Muscle layer of colon (tissue), 2 donors: Measurements from ENCODE around the gene SNTA1.

ENCODE experiments used
- H3K27ac ChIP-seq: one replicate; pipeline ENCODE4 v1.7.0; 2013; ENCODE audit warnings: low read depth, mild to moderate bottlenecking, low read length, moderate library complexity
- H3K27me3 ChIP-seq, 2 donors: one replicate each; pipeline ENCODE4 v1.7.0; 2013; ENCODE audit warnings: low read length in 2 of 2, mild to moderate bottlenecking in 2 of 2; ENCODE audit not compliant: insufficient read depth in 2 of 2, control insufficient read depth in 1 of 2
- H3K36me3 ChIP-seq: one replicate; pipeline ENCODE4 v1.7.0; 2013; ENCODE audit warnings: mild to moderate bottlenecking, low read length; ENCODE audit not compliant: insufficient read depth
- H3K4me1 ChIP-seq: one replicate; pipeline ENCODE4 v1.7.0; 2013; ENCODE audit warnings: mild to moderate bottlenecking, low read length; ENCODE audit not compliant: insufficient read depth
- H3K4me3 ChIP-seq, 2 donors: one replicate each; pipeline ENCODE4 v1.7.0; 2013; ENCODE audit warnings: low read length in 2 of 2, low read depth in 1 of 2, mild to moderate bottlenecking in 1 of 2, moderate library complexity in 1 of 2
- H3K9ac ChIP-seq: one replicate; pipeline ENCODE4 v1.7.0; 2013; ENCODE audit warnings: low read length
- H3K9me3 ChIP-seq: one replicate; pipeline ENCODE4 v1.7.0; 2013; ENCODE audit warnings: mild to moderate bottlenecking, low read length
- donor health status: abdominal sarcoma.
- donor health status: Adenocarcinoma of cecum.

The SNTA1 gene

GRCh38 chr20:33373735-33374605 lies 69.6 kb downstream of the SNTA1 start:
- no peak overlapping the region for H3K4me3 ChIP-seq
- H3K27ac ChIP-seq, result no peak overlapping the region
- H3K9ac ChIP-seq, result no peak overlapping the region
- H3K27me3 ChIP-seq, result no peaks in the 10 kb centered on the region
- peaks cover 52% of the 10 kb centered on the region for H3K36me3 ChIP-seq
- no peaks in the 10 kb centered on the region for H3K4me1 ChIP-seq
- no peaks in the 10 kb centered on the region for H3K9me3 ChIP-seq

- Histone ChIP-seq H3K27ac (no peak overlapping the region), H3K27me3 (no peaks in the 10 kb centered on the region), H3K4me3 (no peak overlapping the region), H3K9me3 (no peaks in the 10 kb centered on the region), H3K4me1 (no peaks in the 10 kb centered on the region), H3K9ac (no peak overlapping the region), H3K36me3 (peaks cover 44% of the 10 kb centered on the region)
These were observed 70.5 kb downstream of the SNTA1 start for GRCh38 chr20:33372993-33373441.

- H3K9ac ChIP-seq, result no peak overlapping the region
- no peaks in the 10 kb centered on the region for H3K27me3 ChIP-seq
- no peaks in the 10 kb centered on the region for H3K9me3 ChIP-seq
- peaks cover 57% of the 10 kb centered on the region for H3K36me3 ChIP-seq
- no peak overlapping the region for H3K27ac ChIP-seq
- no peak overlapping the region for H3K4me3 ChIP-seq
- H3K4me1 ChIP-seq, result no peaks in the 10 kb centered on the region
These were observed 73.3 kb downstream of the SNTA1 start for GRCh38 chr20:33370291-33370690.

DNA sequence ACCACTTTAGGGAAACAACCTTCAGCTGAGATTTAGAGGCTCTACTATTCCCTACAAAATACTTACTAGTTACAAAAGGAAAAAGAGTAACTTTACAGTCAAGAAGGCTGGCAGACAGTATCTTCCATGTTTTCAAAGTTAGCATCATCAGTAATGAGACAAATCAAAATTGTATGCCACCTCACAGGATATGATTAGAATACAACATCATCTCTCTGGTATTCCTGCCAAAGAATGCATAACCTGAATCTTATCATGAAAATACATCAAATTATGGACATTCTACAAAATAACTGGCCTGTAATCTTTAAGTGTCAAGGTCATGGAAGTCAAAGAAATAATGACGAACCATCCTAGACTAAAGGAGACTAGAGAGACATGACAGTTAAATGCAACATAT lies 80.7 kb downstream of the SNTA1 start:
- H3K36me3 ChIP-seq, result peaks cover 77% of the 10 kb centered on the region
- H3K27me3 ChIP-seq, result no peaks in the 10 kb centered on the region
- H3K27ac ChIP-seq, result no peak overlapping the region
- no peaks in the 10 kb centered on the region for H3K9me3 ChIP-seq
- no peaks in the 10 kb centered on the region for H3K4me1 ChIP-seq
- no peak overlapping the region for H3K4me3 ChIP-seq
- H3K9ac ChIP-seq, result no peak overlapping the region

- H3K36me3 ChIP-seq, result peaks cover 72% of the 10 kb centered on the region
- no peak overlapping the region for H3K27ac ChIP-seq
- no peaks in the 10 kb centered on the region for H3K9me3 ChIP-seq
- H3K27me3 ChIP-seq, result no peaks in the 10 kb centered on the region
- H3K4me1 ChIP-seq, result no peaks in the 10 kb centered on the region
- no peak overlapping the region for H3K9ac ChIP-seq
- no peak overlapping the region for H3K4me3 ChIP-seq
These were observed 83.9 kb downstream of the SNTA1 start for GRCh38 chr20:33359399-33360261.
